ENCODE measurements around the gene NOP16. TPM values are rescaled to one million over a fixed set of nuclear protein-coding genes. Genes with fewer than 3 reads are reported as not detected.
A peak's percentile ranks its signal among the peaks of the same experiment; 100 is the strongest.

Gene NOP16
- polyA plus RNA-seq, 2 of the 4 experiments (the other 2 are of a cell fraction) = 90.7 to 127 TPM

DNA sequence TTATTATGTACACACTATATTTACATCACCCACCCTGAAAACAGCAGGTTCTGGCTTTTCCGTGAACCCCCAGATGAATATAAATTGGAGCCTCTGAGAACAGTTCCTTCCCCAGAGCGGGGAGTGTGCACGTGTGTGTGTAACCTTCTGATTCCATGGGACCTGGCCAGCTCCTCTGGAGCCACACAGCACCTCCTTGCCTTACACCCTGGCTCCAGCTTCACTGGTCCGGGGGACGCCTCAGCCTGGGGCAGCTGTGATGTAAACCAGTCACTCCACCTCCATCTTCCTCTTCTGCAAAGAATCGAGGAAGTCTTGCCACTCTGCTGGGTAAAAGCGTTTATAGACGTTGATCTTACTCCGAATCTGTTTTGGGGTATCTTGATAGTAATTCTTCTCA is 4.4 kb downstream of the NOP16 start:
- 93% methylated on average over 9 of the region's 9 CpGs for WGBS (ENCODE audit: missing lambda C conversion rate)
- ATAC-seq (no peak), DNase-seq (ENCODE audit: low read depth in 1 of 2, low spot score in 1 of 2) (no peak), FAIRE-seq (no peak)
- CTCF ChIA-PET = interaction anchor here (1.4 kb wide), 1 partner anchor 654 kb away, joined by 3 read pairs; no protein-coding TSS in a partner anchor
- POLR2A ChIA-PET = no interaction called here
- no peak overlapping the region for H3K27ac ChIP-seq
- TF ChIP-seq MAFK (IDR thresholded peaks at IDR 0.05; ENCODE audit: partially characterized antibody) (no peak), EHMT2 (IDR thresholded peaks at IDR 0.05; ENCODE audit: low read depth) (no peak), KDM5A (IDR thresholded peaks at IDR 0.05) (no peak), PHF8 (IDR thresholded peaks at IDR 0.05; ENCODE audit: borderline replicate concordance, low read depth) (no peak), ZC3H11A (IDR thresholded peaks at IDR 0.05) (no peak), SMC3 (IDR thresholded peaks at IDR 0.05) (no peak), KDM1A (IDR thresholded peaks at IDR 0.05; ENCODE audit: low read depth) (no peak), POLR2A (IDR thresholded peaks at IDR 0.05; ENCODE audit: low read length) (no peak), MYC (IDR thresholded peaks at IDR 0.05; ENCODE audit: borderline replicate concordance, low read length) (no peak), CBX8 (IDR thresholded peaks at IDR 0.05) (no peak), RAD21 (conservative IDR thresholded peaks at IDR 0.05 in 1 of 2, IDR thresholded peaks at IDR 0.05 in 1 of 2) (no peak), FOSL2 (IDR thresholded peaks at IDR 0.05) (no peak), FOSL2 (CRISPR knock-in tag; IDR thresholded peaks at IDR 0.05) (no peak), HOXB5 (CRISPR knock-in tag; IDR thresholded peaks at IDR 0.05) (no peak)
- TF ChIP-seq, protein P1, sequence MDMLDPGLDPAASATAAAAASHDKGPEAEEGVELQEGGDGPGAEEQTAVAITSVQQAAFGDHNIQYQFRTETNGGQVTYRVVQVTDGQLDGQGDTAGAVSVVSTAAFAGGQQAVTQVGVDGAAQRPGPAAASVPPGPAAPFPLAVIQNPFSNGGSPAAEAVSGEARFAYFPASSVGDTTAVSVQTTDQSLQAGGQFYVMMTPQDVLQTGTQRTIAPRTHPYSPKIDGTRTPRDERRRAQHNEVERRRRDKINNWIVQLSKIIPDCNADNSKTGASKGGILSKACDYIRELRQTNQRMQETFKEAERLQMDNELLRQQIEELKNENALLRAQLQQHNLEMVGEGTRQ (IDR thresholded peaks at IDR 0.05) = no peak
- TF ChIP-seq, protein P2, sequence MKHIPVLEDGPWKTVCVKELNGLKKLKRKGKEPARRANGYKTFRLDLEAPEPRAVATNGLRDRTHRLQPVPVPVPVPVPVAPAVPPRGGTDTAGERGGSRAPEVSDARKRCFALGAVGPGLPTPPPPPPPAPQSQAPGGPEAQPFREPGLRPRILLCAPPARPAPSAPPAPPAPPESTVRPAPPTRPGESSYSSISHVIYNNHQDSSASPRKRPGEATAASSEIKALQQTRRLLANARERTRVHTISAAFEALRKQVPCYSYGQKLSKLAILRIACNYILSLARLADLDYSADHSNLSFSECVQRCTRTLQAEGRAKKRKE (CRISPR knock-in tag; IDR thresholded peaks at IDR 0.05; ENCODE audit: low read depth) = no peak
- TF ChIP-seq, protein P3, sequence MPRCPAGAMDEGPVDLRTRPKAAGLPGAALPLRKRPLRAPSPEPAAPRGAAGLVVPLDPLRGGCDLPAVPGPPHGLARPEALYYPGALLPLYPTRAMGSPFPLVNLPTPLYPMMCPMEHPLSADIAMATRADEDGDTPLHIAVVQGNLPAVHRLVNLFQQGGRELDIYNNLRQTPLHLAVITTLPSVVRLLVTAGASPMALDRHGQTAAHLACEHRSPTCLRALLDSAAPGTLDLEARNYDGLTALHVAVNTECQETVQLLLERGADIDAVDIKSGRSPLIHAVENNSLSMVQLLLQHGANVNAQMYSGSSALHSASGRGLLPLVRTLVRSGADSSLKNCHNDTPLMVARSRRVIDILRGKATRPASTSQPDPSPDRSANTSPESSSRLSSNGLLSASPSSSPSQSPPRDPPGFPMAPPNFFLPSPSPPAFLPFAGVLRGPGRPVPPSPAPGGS (IDR thresholded peaks at IDR 0.05) = no peak
- H3K4me2 ChIP-seq = no peak overlapping the region
- no peaks in the 10 kb centered on the region for H3K9me3 ChIP-seq
- H3K4me3 ChIP-seq = no peak overlapping the region
- peaks cover 12% of the 10 kb centered on the region for H3K4me1 ChIP-seq

- Histone ChIP-seq H3K27ac (no peak overlapping the region), H3K9me3 (no peaks in the 10 kb centered on the region), H3K4me2 (no peak overlapping the region), H3K4me1 (peaks cover 12% of the 10 kb centered on the region), H3K4me3 (no peak overlapping the region)
- no peak for ATAC-seq
- WGBS (ENCODE audit: missing lambda C conversion rate) = 95% methylated on average over 15 of the region's 15 CpGs
- TF ChIP-seq FOXS1 (CRISPR knock-in tag; IDR thresholded peaks at IDR 0.05) = no peak
- TF ChIP-seq NR3C1 (IDR thresholded peaks at IDR 0.05) = no peak
- TF ChIP-seq ZFP36 (IDR thresholded peaks at IDR 0.05; ENCODE audit: borderline replicate concordance, partially characterized antibody) = no peak
- TF ChIP-seq TFCP2L1 (CRISPR knock-in tag; IDR thresholded peaks at IDR 0.05) = no peak
- TF ChIP-seq RARB (CRISPR knock-in tag; IDR thresholded peaks at IDR 0.05) = no peak
- DNase-seq (ENCODE audit: low read depth in 1 of 2, low spot score in 1 of 2) = no peak
- ChIA-PET POLR2A (no interaction called here), CTCF (interaction anchor here (1.0 to 1.4 kb wide), 2 partner anchors 9 to 654 kb away, joined by 3 read pairs; no protein-coding TSS in a partner anchor)
- no peak for FAIRE-seq
These were observed 5.0 kb downstream of the NOP16 start for GRCh38 chr5:176383248-176383905.

DNA sequence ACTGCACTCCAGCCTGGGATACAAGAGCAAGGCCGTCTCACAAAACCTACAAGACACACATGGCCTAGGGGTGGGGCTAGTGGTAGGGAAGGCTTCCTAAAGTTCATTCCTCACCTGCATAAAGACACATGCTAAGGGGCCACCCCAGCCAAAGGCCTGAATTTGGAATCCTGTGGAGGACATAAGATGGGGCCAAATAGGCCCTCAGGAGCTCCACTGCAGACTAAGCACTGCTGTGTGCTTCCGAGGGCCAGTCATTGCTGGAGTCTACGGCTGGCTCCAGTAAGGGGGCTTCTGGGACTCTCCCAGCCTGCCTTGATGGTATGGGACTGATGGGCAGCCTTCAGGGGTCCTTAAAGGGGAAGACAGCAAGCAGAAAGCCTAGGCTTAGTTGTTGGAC is 5.7 kb downstream of the NOP16 start:
- FAIRE-seq = no peak
- no peak for DNase-seq (ENCODE audit: low read depth in 1 of 2, low spot score in 1 of 2)
- H3K4me2 ChIP-seq = no peak overlapping the region
- POLR2A ChIA-PET = no interaction called here
- H3K9me3 ChIP-seq = no peaks in the 10 kb centered on the region
- ATAC-seq = peak in 1 of 2 experiments; percentile 8; a peak in 3 of 6 replicates
- peaks cover 12% of the 10 kb centered on the region for H3K4me1 ChIP-seq
- WGBS (ENCODE audit: missing lambda C conversion rate) = 88% methylated on average over 3 of the region's 3 CpGs
- no peak overlapping the region for H3K27ac ChIP-seq
- CTCF ChIA-PET = interaction anchor here (1.0 to 1.4 kb wide), 3 partner anchors 10 to 849 kb away, joined by 3 to 4 read pairs (median 3); no protein-coding TSS in a partner anchor
- no peak overlapping the region for H3K4me3 ChIP-seq
- TF ChIP-seq TP53 (CRISPR knock-in tag; IDR thresholded peaks at IDR 0.05) (no peak), CHD2 (IDR thresholded peaks at IDR 0.05; ENCODE audit: low read length, partially characterized antibody) (no peak), BHLHE40 (IDR thresholded peaks at IDR 0.05; ENCODE audit: low read depth, low read length) (no peak), MAZ (IDR thresholded peaks at IDR 0.05; ENCODE audit: borderline replicate concordance, low read depth, low read length) (no peak), PBX3 (IDR thresholded peaks at IDR 0.05) (no peak), POLR2A (IDR thresholded peaks at IDR 0.05; ENCODE audit: low read length) (no peak), HDAC2 (IDR thresholded peaks at IDR 0.05) (no peak), EP300 (IDR thresholded peaks at IDR 0.05) (no peak), JUNB (IDR thresholded peaks at IDR 0.05) (no peak), TFCP2L1 (CRISPR knock-in tag; IDR thresholded peaks at IDR 0.05) (no peak), ZC3H11A (IDR thresholded peaks at IDR 0.05) (no peak), FOXS1 (CRISPR knock-in tag; IDR thresholded peaks at IDR 0.05) (no peak), FOSL2 (IDR thresholded peaks at IDR 0.05) (no peak), FOSL2 (CRISPR knock-in tag; IDR thresholded peaks at IDR 0.05) (no peak), KDM1A (IDR thresholded peaks at IDR 0.05; ENCODE audit: low read depth) (no peak), MYC (IDR thresholded peaks at IDR 0.05; ENCODE audit: borderline replicate concordance, low read length) (no peak), HES2 (IDR thresholded peaks at IDR 0.05) (no peak)
- TF ChIP-seq, protein P2 (CRISPR knock-in tag; IDR thresholded peaks at IDR 0.05; ENCODE audit: low read depth) = no peak
